HG02943 (cell line): ENCODE data around the gene GABBR2.

Source experiments
- ATAC-seq: cut with Tn5 transposase; IDR thresholded peaks from one replicate; pipeline ENCODE4 v1.9.1; 2021; ENCODE audit warnings: mild to moderate bottlenecking, low read depth, moderate library complexity; ENCODE audit not compliant: unreplicated experiment

Gene GABBR2

DNA sequence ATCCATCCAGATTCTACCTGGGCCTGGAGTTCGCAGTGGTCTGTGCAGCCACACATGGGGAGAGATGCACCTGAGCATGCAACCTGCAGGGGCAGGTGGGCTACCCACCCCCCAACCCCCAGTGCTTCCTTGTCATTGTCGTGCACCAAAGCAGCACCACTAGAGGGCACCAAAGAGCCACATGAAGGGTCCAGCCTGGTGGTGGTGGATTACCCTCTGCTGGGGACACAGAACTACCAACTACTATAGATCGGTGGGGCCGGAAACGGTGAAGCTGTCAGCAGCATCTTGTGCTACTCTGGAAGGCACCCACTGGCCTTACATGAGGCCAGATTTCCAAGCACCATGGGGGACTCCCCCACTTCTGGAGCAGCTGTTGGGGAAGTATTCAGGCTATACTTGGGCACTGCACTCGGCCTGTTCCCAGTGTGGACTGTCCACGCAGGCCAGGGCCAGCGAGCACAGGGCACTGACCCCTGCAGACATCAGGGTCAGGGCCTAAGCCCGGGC lies 393.1 kb downstream of the GABBR2 start:
- peak; percentile 70 for ATAC-seq

DNA sequence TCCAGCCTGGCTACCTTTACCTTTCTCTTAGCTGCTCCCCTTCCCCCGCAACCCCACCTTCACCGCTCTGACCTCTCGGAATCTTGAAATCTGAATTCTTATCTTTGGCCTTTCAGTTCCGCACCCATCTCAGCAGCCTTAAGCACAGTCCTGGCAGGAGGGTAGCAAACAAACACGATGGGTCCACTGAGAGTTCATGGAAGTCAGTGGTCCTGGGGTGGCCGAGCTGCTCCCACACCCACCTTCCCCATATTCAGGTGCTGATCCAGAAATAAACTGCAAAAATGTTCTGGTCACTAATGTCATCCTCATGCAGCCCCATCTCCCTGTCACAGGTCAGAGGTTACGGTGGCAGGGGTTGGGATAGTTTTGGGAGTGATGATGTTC lies 393.7 kb downstream of the GABBR2 start:
- ATAC-seq = no peak

DNA sequence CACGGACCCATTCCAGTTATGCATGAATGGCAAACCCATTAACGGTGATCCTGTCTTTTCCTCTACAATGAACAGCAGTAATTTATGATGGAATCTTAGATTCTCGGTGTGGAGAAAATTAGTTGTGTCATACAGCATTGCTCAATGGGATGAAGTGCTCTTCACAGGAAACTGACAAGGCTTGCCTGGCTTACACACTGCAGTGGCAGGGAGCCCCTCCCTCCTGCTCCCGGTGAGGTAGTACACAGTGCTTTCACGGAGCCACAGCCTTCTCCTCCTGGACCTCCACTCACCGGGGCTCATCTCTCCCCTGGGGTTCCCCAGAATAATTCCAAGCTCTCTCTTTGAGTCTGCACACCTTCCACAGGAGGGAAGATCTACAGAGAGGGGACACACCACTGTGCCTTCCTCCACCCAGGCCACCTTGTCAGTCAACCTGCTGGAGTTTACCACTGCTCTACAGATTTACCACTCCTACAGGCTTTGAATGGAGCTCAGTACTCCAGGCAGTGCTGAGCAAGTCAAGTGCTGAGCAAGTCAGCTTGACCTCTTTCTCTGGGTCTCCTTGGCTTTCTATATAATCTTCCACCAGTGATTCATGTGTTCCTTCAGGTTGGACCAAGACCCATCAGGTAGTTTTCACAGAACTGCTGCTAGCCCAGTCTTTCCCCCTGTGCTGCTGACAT lies 394.2 kb downstream of the GABBR2 start:
- no peak for ATAC-seq

DNA sequence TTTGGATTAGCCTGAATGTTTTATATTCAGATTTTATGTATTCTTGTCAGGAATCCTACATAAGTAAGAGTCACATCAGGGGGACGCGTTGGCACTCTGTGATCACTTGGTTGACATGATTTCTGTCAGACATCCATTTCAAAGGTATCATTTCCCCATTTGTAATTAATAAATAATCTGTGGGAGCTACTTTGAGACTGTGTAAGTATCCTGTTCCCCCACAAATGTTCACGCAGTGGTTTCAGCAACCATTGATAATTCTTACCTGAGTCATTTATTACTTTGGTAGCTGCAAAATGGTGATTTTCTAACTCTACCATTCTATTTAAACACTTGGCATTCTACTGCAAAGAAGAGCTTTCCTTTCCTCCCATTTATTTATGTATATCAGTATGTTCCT lies 396.4 kb downstream of the GABBR2 start:
- ATAC-seq = no peak

DNA sequence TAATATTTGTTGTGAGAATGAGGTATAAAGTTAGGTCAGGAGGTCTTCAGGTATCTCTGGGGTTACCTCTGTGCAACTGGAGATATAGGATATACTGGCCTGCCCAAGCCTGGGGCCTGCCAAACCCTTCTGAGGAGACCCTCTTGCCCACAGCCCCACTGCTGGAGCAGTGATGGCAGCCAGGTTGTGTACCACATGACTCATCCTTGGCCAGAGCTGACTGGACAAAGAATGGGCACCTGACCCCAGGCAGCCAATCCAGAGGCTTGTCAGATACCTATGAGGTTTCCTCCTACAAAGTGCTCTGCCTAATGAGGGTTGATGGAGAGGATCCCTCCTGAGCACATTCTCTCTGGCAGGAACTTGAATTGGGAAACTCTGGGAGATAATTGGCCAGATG lies 397.2 kb downstream of the GABBR2 start:
- no peak for ATAC-seq

DNA sequence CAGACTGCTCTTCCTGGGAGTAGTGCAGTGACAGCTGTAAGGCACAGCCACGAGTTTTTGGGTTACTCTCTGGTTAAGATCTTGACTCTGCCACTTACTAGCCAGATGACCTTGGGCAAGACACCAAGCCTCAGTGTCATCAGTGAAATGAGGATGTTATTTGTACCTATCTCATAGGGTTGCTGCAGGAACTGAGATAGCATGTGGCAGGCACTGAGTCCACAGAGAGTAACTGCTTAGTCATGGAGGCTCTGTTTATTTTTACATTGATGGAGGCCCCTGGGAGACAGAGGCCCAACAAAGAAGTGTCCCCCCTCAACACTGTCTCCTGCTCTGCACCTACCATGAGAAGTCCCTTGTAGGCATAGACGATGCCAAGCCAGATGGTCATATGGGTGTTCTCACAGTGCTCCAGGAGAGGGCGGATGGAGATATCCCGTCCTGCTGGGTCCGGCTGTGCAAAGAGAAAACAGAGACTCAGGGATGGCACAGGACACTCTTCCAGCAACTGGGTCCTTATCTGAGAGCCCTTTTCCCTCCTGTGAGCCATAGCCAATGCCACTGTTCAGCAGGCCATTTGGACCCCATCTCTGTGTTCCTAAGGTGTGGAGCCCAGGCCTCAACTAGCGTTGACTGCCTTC lies 397.9 kb downstream of the GABBR2 start:
- ATAC-seq = no peak

DNA sequence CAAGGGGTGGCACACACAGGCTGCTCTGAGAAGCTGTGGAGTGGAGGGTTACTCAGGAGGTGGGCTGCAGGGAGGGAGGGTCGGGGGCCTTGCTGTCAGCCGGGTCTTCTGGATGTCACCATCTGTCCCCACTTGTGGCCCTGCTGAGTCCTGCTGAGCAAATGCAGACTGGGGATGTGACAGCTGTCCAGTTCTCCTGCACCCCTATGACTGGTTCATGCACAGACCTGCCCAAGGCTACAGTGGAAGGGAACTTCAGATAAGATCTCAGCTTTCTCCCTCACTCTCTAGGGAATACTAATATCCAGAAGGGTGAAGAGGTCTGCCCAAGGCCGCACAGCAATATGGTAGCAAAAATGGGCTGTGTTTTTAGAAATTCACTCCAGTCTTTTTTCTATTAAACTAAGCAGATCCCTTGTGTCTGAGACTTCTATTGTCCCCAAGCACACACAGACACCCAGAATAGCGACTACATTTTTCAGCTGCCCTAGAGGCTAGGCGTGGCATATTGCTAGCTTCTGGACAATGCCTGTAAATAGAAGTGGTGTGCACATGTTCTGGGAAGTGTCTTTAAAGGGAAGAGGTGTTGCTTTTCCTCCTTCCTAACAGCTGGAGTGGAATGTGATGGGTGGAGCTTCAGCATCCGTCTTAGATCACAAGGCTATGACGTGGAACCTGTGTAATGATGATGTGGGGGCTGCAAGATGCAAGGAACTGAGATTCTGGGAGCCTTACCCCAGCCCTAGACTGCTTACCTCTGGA lies 402.2 kb downstream of the GABBR2 start:
- no peak for ATAC-seq

DNA sequence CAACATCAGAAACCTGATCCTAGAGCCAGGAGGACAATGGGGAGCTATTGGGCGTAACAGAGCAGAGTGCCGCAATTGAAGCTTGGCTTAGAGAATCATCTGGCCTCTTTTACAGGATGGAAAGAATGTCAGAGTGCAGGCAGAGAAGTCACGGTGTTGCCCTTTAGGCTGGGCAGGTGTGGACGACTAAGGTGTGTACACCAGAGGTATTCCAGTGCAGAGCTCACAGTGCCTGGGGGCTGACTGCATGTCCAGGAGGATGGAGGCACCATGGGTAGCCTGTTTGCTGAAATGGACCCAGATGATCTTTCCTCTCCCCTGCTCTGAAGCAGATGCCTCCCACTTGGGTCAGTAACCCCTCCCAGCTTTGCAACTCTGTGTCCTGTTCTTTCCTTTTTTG lies 404.4 kb downstream of the GABBR2 start:
- no peak for ATAC-seq

DNA sequence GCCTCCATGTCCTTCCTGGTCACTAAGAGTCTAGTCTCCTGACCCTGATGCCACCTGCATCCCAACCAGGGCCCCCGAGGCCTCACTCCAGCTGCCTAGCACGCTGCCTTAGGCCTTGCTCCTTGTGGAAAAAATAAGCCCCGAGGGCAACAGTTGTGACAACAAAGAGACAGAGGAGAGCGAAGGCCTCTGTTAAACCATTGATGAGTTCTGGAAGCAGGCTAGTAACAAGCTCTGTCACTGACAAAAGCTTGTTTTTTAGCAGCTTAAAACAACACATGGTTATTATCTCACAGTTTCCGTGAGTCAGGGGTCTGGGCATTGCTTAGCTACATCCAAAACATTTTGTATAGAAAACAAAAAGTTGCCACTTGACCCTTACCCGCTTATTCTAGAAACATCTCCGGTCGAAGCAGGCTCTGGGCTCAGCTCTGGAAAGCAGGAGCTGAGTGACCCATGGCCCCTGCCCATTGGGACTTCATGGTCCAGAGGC lies 405.1 kb downstream of the GABBR2 start:
- no peak for ATAC-seq

DNA sequence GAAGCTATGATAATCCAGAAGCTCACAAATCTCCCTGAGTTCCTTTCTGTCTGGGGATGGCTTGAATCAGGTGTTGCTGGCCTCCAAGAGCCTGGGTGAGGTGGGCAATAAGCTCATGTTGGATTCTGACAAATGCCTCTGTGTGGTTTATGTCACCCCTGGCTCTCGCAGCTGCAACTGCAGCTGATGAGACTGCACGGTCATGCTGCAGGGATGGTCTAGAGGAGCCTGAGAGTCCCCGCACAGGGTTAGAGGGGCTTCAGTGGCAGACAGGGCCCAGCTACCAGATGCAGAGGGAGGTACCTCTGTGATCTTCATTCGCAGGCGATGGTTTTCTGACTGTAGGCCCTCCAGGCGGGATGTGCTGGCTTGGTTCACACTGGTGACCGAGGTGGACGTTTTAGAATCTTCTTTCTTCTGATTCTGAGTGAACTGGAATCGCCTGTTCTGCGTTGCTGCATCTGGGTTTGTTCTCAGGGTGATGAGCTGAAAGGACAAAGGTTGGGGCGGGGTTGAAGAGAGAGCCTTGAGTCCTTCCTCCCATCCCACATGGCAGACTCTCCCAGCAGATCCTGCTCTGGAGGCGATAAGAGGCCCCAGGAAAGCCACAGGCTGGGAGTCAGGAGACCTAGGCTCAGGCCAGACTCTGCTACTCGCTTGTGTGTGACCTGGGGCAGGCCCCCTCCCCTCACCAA lies 405.6 kb downstream of the GABBR2 start:
- ATAC-seq = no peak

DNA sequence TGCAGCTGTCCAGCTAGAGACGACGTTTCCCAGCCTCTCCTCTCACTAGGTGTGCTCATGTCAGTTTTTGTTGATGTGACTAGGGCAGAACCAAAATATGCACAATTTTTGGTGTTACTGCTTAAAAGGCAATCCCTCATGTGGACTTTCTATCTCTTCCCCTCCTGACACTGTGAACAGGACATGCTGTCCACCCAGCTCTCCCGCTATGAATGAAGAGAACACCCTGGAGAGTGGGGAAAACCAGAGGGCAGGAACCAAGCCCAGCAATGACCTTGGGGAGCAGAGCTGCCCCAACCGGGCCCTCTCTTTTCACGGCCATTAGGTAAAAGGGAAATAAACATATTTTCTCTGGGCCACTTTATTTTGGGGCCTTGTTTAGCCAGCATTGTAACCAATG lies 406.6 kb downstream of the GABBR2 start:
- ATAC-seq = no peak

DNA sequence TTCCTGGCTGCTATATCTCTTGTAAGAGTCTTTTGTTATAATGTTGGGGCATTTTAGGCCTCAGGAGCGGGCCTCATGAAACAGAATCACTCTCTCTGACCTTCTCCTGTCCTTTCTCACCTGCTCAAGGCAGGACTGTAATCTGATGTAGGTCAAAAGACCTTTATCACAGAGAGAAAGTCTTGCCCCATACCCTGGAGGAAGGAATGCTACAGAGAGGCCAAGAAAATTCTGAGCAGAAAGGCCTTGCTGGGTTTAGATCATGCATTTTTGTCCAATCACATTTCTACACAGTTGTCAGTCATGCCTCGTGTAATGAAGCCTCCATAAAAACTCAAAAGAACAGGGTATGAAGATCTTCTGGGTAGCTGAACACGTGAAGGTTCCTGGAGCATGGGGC lies 408.1 kb downstream of the GABBR2 start:
- ATAC-seq = no peak

DNA sequence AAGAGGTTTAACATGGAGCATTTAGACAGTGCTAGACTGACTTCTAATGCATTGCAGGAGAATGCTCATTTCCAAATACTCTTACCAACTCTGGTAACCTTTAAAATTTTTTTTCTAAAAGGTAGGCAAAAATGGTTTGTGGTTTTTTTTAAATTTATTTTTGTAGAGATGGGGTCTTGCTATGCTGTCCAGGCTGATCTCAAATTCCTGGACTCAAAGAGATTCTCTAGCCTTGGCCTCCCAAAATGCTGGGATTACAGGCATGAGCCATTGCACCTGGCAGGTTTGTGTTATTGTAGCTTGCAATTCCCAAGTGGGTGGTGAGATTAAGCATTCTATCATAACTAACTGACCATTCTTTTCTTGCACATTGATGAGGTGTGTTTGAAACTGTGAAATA lies 410.3 kb downstream of the GABBR2 start:
- no peak for ATAC-seq

DNA sequence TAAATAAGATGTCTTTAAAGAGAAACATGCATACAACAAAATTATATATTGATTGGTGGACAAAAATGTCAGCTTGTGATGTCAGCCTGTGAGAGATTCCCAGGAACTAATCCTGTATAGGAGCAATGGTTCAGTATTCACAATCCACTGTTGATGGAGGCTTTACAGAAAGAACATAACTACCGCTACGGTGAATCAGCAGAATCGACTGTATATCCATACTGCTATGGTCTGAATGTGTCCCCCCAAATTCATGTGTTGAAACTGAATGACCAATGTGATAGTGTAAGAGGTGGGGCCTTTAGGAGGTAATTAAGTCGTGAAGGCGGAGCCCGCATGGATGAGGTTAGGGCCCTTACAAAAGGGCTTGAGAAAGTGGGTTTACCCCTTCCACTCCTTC lies 412.9 kb downstream of the GABBR2 start:
- no peak for ATAC-seq

DNA sequence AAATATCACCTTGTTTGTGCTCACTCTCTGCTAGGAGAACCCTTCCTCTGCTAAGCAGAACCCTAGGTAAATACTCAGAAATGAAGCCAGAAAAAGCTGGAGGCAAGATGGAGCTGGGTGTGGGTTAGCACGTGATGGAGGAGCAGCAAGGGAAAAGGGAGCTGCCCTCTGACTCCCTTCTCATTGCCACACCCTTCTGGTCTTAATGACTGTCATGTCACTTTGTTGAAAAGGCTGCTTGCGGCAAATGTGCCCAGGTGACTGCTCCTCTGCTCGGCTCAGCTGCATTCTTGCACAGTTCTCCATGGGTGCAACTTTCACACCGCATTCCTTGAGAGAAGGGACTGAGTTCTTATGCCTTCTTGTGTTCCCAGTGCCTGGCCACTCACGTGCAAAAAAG lies 416.9 kb downstream of the GABBR2 start:
- ATAC-seq = no peak

DNA sequence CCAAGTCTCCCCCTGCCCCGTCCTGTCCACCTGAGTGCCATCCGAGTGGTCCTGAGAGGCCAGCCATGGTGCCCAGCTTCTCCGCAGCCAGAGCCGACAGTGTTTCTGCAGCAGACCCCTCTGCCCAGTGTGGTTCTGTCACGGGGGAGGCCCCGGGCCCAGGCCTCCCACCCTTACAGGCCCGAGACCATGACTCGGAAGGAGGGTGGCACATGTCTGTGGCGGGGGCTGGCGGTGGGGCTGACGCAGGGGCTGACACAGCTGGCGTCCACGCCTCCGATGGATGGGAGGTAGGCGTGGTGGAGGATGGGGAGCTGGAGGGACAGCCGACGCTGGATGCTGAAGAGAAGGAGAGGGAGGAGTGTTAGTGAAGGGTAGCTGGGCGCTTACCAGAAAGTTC lies 418.3 kb downstream of the GABBR2 start:
- no peak for ATAC-seq

DNA sequence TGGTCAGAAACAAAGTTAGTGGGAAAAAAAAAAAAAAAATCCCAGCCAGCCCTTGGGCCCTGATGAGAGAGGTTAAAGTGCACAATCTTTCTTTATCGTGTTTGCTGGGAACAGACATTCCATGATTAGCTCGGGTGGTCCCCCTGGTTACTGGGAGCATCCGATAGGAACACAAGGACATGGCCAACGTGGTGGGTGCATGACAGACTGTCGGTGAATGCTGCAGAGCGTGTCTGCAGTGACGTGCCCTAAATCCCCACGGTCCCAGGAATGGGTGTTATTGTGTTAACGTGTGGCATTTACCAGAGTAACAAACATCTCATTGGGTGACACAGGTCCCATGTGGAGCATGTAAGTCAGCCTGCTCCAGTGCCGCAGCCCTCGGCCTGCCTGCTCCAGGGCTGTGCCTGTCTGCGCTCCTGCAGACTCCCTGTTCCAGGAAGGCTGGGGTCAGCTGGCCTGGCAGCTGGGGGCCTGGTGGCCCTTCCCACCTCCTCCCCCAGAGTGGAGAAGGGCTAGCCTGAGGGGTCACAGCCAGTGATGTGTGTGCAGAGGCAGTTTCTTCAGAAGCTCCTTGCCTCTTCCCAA lies 419.0 kb downstream of the GABBR2 start:
- ATAC-seq = no peak

DNA sequence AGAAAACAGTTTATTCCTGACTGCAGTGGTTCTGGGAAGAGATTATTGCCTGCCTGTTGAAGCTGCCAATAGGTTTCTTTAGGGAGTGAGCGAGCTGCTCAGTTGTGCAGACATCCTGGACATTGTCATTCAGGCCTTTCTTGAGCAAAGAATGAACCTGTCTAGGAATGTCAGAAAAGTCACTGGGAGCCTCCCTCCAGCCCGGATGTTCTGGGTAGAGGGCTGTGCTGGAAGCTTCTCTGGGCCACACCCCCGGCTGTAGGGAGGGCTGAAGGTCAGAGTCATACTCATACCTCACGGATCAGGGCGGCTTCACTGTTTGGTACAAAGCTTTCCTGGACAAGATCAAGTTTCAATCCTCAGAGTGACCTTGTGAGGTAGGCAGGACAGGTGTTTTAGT lies 419.9 kb downstream of the GABBR2 start:
- ATAC-seq = no peak

DNA sequence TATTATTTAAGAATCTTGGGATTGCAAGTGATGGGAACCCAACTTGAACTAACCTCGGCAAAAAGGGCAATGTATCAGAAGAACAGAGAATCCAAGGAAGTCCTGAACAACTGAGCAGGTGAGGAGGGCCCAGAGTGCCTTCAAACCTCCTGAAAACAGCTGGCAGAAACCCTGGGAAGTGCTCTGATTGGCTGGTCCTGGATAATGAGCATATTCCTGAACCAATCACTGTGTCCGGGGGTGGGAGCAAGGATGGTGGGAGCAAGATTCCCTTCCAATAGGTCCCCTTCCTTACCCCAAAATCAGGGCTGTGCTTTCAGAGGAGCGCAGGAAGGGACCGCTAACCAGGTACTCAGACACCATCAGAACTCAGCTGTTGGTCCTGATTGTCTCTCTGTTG lies 421.4 kb downstream of the GABBR2 start:
- ATAC-seq = no peak

DNA sequence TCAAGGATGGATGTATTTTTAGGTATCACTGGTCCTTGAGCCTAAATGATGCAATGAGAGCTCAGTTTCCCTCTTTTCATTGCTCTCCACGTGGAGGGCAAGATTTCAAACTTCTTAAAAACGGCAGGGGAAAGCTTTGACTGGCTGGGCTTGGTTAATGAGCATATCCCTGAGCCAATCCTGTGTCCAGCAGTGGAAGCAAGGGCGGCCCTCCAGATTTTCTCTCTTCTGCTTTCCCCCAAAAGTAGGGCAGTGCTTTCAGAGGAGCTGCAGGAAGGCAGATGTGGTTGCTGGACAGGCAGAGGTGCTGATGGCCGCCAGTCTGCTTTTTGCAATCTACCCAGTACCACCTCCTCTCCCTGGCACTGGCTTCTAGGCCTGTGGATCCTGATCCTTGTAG lies 423.3 kb downstream of the GABBR2 start:
- no peak for ATAC-seq

DNA sequence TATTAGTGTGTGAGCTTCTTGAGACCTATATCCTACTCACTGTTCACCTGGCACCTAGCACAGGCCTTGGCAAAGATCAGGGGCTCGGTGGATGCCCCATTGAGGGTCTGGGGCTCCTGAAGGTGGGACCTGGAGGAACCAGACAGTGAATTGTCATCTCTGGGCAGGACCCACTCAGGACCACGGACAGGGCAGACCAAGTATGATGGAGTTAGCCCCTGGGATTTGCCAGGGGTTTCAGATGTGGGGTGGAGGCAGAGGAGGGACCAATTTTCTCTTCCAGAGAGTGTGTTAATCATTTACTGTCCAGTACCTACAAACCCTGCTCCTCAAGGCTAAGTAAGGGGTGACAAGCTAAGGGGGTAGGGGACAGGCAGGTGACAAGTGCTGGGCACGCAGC lies 424.0 kb downstream of the GABBR2 start:
- ATAC-seq = no peak
